NCI-H128 (cell line): ENCODE results near the gene ETHE1.

ENCODE experiments used
- DNase-seq: peaks from one replicate; lab custom pipeline; 2025; ENCODE audit not compliant: unreplicated experiment; lab: John Stamatoyannopoulos, UW

The ETHE1 gene, protein sequence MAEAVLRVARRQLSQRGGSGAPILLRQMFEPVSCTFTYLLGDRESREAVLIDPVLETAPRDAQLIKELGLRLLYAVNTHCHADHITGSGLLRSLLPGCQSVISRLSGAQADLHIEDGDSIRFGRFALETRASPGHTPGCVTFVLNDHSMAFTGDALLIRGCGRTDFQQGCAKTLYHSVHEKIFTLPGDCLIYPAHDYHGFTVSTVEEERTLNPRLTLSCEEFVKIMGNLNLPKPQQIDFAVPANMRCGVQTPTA

GRCh38 chr19:43526884-43527859 is at the start of gene ETHE1:
ETHE1 (minus strand) TSS chr19:43527201; CDS start chr19:43527177, 24 bp downstream.
- no peak for DNase-seq

- no peak for DNase-seq
Measured at GRCh38 chr19:43575955-43576878, 49.2 kb upstream of the ETHE1 start.

GRCh38 chr19:43575156-43575950 is 48.4 kb upstream of the ETHE1 start, which contains the start of the genes PINLYP and XRCC1:
PINLYP (plus strand) TSS chr19:43575801; CDS start chr19:43577192, 1,391 bp downstream.
XRCC1 (minus strand) TSS chr19:43575527; CDS start chr19:43575458, 69 bp downstream.
- peak; percentile 98 for DNase-seq

DNA sequence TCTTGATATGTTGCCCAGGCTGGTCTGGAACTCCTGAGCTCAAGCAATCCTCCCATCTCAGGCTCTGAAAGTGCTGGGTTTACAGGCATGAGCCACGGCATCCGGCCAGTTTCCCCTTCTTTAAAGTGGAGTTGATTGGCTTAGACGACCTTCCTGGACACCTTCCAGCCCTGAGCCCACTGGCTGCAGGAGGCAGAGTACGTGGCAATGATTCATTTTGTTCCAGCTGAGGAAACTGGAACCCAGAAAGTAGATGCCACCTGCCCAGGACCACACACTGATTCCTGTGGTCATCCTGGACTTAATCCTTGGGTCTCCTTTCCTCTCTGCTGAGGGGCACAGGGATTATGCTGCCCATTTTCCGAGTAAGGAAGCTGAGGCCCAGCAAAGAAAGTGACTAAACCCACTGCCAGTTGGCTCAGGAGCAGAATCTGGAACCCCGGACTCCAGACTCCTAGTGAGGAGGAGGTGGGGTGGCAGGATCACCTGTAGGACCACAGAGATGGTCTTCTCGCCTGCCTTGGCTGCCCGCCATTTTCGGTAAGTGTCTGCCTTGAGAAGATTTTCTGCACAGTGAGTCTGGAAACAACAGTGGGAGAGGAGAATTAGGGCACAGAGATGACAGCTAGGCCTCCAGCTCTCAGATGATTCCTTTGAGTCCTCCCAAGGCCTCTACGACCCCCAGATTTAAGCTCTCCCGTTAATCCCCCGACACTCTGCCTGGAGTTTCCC is 47.6 kb upstream of the ETHE1 start:
- DNase-seq, result no peak

DNA sequence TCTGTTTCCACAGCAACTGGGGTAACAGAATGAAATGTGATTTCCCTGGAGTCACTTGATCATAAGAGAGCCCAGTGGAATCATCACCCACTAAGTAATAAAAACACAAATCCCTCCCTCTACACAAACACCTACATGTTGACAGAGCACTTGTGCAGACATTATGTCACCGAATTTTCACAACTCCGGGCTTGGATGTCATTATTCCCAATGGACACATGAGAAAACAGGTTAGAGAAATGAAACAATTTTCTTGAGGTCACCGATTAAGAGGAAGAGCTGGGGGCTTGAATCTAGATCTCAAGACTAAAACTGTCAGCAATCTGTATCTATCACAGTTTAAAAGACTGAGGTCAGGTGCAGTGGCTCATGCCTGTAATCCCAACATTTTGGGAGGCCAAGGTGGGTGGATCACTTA is 45.2 kb upstream of the ETHE1 start:
- DNase-seq, result no peak

GRCh38 chr19:43570174-43570791 is 43.3 kb upstream of the ETHE1 start:
- DNase-seq, result no peak

GRCh38 chr19:43569657-43570056 is 42.7 kb upstream of the ETHE1 start:
- DNase-seq, result no peak

GRCh38 chr19:43564800-43565199 is 37.8 kb upstream of the ETHE1 start:
- no peak for DNase-seq

DNA sequence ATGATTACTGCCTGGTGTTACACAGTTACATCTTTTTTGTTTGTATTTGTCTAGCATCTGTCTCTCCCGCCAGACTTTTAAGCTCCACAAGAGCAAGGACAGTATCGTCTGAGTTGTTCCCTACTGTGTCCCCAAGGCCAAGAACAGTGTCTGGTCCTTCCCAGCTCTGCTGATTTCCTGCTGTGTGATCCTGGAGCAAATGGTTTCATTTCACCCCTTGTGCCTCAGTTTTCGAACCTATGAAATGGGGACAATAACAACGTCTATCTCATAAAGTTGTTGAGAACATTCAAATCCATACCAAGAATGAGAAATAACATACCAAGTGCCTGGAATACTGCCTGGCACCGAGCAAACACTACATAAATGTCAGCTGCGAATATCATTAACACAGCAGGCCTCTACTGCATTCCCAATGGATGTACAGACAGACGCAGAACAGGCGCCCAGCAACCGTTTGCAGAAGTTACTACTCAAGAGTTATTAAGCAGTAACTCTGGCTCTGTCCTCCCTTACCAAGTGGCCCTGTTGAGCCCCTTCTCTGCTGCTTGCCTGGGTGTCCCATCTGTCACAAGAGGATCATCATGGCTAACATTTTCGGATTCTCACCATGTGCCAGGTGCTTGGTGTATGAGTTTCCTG is 36.9 kb upstream of the ETHE1 start:
- DNase-seq, result no peak

GRCh38 chr19:43562698-43563241 is 35.8 kb upstream of the ETHE1 start:
- no peak for DNase-seq

GRCh38 chr19:43562226-43562697 is 35.3 kb upstream of the ETHE1 start:
- no peak for DNase-seq

DNA sequence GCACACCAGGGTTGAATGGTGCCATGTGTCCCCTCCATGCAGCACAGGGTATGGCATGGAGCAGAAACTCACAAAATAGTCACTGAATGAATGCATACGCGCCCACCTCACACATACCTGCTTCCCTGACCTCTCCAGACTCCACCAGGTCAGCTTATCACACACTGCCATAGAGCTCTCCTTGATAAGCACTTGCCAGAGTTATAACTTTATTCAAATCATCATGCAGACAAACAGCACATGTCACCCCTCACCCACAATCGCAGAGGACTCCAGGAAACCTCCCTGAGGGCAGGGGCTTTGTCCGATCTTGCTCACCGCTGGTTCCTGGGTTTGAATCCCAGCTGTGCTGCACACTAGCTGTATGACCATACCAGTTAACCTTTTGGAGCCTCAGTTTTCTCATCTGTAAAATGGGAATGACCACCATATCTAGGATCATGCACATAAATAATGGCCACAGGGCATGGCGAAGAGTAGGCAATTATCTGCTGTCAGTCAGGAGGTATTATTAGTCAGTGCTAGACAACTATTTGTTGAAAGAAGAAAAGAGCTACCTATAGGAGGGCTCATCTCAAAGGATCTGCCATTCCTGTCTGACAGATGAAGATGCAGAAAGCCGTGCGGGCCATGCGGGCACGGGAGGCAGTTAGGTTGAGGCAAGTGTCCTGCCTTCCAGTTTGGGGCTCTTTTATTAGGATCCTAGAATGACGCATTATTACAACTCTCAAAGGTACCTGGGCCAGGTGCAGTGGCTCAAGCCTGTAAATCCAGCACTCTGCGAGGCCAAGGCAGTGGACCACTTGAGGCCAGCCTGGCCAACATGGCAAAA is 34.4 kb upstream of the ETHE1 start:
- no peak for DNase-seq

DNA sequence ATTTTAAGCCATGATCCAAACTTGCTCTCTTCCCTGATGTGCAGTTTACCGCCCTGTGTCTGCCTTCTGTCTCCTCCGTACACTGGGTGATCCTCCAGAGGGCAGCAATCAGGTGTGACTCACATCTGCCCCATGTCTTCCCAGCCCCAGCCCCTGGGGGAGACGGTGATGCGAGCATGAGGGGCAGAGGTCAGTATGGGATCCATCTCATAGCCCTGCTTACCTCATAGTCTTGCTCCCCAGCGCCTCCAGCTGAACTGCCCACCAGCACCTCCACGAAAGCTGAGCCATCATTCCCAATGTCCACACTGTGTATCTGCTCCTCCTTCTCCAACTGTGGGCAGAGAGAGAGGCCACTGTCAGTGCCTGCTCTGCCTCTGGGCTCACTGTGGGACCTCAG is 33.7 kb upstream of the ETHE1 start:
- no peak for DNase-seq

- no peak for DNase-seq
Measured at GRCh38 chr19:43555185-43555770, 28.3 kb upstream of the ETHE1 start.

- no peak for DNase-seq
Measured at GRCh38 chr19:43554317-43554895, 27.4 kb upstream of the ETHE1 start.

DNA sequence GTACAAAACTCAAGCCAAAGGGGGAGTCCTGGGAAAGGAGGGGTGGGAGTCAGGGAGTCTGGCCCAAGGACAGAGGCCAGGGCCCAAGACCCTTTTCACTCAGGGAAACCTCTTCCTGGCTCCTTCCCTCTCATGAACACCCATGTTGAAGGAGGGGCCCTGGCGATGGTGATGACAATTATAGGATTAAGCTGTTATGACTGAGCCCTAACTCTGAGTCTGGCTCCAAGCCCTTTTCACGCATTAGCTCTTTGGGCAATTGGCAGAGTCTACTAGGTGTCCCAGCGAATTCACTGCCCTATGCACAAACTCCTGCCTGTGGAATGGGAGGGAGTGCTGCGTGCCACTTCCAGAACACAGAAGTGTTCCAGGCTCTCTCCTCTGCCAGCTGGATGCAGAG is 26.7 kb upstream of the ETHE1 start:
- DNase-seq, result no peak
